Activated CD8-positive, alpha-beta memory T cell treated with anti-CD3 and anti-CD28 coated beads for 48 hours (primary cell): ENCODE data around the gene SIMC1.
"Not testable (repeated sequence)": the region's sequence is repeated elsewhere in the genome, so short reads cannot be mapped to it uniquely, and the experiment has no call there.

ENCODE experiments used
- DNase-seq, 3 experiments: peaks; one replicate each; pipeline ENCODE4 v3.0.0-alpha.2; 2020; ENCODE audit warnings: low read depth in 2 of 3, low spot score in 2 of 3

Gene SIMC1

DNA sequence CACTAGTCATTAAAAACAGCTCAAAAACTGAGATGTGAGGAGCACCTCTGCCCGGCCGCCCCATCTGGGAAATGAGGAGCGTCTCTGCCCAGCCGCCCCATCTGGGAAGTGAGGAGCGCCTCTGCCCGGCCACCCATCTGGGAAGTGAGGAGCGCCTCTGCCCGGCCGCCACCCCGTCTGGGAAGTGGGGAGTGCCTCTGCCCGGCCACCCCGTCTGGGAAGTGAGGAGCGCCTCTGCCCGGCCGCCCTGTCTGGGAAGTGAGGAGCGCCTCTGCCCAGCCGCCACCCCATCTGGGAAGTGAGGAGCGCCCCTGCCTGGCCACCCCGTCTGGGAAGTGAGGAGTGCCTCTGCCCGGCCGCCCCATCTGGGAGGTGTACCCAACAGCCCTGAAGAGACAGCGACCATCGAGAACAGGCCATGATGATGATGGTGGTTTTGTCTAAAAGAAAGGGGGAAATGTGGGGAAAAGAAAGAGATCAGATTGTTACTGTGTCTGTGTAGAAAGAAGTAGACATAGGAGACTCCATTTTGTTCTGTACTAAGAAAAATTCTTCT lies 23.7 kb upstream of the SIMC1 start:
- not testable (repeated sequence) for DNase-seq

DNA sequence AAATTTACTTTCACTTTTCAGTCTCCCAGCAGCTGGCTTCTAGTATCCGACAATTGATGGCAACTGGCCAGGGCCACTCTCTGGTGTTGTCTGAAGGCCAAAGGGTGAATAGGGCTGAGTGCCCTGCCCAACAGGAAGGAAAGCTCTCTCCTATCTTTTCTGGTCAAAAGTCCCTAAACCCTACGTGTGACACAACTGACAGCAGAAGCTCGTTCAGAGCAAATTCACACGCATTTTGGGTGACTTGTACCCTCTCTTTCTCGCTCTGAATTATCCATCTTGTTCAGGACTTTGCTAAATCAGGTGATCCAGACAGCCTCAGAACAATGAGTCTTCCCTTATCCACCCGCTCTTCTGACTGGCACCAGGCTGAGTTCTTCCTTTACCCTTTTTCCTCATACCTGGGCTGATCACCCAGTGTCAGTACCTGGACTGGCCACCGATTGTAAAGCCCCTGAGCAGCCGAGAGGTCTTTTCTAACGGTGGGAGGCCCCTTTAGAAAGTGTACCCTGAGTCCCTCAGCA lies 21.8 kb upstream of the SIMC1 start:
- not testable (repeated sequence) for DNase-seq

DNA sequence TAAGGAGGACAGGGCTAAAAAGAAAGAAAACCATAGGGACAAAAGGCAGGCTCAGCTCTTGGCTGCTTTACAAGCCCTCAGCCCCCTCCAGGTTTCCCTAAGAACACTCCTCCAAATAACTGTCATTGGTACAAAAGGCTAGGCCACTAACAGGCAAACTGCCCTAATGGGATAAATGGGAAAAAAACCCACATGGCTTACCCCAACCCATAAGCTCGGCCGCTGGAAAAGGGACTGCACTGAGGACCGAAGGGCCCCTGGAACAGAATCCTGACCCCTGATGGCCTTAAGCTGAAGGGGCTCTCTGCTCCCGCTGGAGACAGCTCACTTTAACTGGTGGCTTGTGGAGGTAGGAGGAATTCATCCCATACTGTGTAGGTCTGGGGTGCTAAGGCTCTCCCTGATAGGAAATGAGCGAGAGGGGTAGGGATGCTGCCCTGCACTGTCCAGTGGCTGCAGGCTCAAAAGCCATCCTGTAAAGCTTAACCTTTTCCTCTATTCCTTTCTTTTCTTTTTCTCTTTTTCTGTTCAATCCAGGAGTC lies 21.0 kb upstream of the SIMC1 start:
- not testable (repeated sequence) for DNase-seq

DNA sequence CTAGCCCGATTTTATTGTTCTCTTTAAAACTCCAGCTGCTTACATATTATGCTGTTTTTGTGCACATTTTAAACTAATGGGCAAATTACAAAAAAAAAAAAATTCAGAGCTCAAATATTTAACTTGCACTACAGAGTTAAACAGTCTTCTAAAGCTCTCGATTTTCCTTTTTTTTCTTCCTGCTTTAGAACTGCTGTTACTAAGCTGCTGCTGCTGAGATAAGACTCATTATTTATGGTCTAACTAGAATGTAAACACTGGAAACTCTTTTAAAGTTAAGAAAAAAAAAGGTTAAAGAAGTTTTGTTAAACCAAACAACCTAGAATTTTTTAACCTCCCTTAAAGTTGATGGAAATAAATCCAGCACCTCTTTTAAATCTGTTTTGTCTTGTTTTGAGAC lies 20.5 kb upstream of the SIMC1 start:
- DNase-seq: not testable (repeated sequence)

DNA sequence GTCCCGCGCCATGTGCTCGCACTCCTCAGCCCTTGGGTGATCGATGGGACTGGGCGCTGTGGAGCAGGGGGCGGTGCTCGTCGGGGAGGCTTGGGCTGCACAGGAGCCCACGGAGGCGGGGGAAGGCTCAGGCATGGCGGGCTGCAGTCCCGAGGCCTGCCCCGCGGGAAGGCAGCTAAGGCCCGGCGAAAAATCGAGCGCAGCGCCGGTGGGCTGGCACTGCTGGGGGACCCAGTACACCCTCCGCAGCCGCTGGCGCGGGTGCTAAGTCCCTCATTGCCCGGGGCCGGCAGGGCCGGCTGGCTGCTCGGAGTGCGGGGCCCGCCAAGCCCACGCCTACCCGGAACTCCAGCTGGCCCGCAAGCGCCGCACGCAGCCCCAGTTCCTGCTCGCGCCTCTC lies 16.2 kb upstream of the SIMC1 start:
- DNase-seq: not testable (repeated sequence)

DNA sequence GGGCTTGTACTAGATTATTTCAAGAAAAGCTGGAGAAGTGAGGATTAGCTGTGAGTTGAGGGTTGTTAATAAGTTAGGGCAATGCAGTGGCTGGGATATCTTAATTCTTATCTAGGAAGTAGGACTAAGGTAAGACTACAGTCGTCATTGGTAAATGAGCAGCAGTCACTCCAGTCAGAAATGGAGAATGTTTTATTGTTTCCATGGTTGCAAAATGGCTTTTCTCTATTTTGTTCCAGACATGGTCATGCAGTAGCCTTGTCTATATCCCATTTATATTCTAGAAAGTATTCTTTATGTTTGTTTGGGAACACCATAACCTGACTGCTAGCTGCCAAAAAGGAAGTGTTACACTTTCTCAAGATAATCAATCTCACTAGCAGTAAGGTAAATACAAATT lies 9.9 kb upstream of the SIMC1 start:
- DNase-seq: not testable (repeated sequence)

DNA sequence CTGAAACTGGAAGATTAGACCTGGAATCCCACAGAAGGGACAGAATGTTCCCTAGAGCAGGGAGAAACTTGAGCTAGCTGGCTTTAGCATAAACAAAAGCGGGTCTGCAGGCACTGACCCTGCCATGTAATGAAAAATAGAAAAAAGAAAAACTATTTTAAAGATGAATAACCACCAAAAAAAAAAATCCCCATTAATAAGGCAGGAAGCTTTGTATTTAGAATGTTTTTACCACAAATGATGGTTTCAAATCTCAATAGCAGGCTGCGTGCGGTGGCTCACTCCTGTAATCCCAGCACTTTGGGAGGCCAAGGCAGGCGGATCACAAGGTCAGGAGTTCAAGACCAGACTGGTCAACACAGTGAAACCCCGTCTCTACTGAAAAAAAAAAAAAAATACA lies 5.0 kb upstream of the SIMC1 start:
- not testable (repeated sequence) for DNase-seq

DNA sequence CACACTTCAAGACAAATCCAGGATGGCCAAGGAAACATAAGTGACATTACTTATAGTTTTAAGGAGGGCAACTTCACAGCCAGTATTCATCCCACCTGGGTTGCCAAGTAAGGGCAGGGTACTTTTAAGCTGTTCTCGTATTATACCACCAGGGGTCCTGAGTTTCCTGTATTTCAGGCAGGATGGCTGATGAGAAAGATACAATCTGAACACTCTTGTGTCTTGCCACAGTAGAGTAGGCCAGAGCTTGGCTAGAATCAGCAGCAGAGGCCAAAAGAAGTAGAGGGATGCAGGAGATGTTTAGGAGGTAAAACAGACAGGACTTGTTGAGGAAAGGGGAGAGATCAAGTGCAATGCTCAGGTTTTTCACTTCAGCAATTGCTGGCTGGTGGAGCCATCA lies 3.1 kb upstream of the SIMC1 start:
- DNase-seq: not testable (repeated sequence)

DNA sequence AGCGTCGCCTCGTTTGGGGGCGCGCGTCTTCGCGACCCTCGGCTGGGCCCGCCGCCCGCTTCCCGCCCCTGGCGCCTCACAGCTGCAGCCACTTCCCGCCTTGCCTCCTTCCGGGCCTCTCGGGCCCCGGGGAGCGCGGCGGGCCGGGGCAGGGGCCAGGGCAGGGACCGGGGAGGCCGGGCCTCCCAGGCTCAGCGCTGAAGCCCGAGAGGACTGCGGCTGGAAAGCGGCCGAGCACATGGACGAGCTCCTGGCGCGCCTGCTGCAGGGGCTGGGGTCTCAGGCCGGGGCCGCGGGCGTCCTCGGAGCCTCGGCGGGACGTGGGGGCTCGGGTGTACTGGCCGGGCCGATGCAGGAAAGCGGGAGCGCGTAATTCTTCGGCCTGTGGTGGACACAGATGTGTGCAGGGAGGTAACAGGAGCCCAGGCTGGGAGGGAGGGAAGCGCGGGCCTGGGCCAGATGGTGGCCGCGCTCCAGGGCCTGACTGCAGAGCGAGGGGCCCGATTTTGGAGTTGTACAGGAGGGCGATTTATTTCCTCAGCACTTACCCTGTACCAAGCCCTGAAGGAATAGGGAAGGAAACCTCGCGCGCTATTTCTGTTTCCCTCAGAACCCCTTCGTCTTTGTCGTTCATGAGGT lies 540 bp downstream of the SIMC1 start:
- not testable (repeated sequence) for DNase-seq

DNA sequence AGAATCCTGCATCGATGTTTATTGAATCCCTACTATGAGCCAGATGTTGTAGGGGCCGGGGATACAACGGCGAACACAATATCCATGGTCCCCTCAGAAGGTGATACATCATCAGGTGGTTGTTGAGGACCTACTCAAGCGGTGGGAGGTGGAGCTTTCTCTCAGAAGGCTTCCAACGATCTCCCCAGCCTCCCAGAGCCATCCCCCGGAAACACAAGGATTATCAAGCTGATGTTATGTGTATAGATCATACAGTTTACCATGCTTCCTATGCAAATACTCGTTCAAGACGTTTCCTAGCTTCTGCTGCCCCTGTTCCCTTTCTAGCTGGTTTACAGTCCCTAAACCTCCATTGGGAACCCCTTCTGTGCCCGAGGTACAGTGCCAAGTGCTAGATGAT lies 1.1 kb downstream of the SIMC1 start:
- DNase-seq: not testable (repeated sequence)

DNA sequence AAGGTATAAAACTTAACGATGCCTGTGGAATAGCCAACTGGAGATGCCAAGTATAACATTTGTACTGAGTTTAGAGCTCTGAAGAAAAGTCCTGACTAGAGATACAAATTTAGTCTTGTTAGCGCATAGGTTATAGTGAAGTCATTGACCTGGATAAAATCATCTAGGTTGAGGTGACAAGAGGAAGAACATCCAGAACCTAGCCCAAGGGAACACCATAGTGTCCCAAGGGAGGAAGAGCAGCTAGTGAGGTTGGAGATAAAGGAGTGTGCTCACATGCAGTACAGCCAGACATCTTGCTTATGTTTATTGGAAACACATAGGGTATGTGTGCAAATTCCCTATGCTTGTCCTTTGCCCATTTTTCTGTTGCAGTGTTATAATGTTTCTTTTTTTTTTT lies 6.1 kb downstream of the SIMC1 start:
- DNase-seq: not testable (repeated sequence)

DNA sequence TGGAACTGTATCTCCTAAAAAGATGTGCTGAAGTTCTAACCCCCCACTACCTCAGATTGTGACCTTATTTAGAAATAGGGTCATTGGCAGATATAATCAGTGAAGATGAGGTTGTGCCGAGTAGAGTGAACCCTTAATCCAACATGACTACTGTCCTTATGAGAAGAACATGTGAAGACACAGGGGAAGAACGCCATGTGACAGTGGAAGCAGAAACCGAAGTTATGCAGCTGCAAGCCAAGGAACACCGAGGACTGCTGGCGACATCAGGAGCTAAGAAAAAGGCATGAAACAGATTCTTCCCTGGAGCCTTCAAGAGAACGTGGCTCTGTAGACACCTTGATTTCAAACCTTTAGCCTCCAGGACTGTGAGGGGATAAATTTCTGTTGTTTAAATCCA lies 6.8 kb downstream of the SIMC1 start:
- not testable (repeated sequence) for DNase-seq

DNA sequence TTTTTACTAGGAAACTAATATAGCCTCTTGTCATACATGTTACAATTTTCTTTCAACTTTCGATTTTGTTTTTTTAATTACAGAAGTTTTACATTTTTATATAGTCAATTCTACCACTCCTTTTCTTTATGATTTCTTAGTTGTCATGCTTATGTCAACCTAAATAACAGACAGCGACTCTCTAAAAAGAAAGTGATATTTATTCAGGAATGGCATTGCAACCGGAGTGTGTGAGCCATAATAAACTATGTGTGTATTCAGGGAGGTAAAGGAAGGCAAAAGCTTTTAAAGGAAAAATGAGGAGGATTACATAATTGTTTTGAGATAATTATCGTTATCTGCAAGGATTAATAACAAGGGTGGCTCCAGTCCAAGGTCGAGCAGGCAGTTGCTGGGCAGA lies 7.3 kb downstream of the SIMC1 start:
- DNase-seq: not testable (repeated sequence)

DNA sequence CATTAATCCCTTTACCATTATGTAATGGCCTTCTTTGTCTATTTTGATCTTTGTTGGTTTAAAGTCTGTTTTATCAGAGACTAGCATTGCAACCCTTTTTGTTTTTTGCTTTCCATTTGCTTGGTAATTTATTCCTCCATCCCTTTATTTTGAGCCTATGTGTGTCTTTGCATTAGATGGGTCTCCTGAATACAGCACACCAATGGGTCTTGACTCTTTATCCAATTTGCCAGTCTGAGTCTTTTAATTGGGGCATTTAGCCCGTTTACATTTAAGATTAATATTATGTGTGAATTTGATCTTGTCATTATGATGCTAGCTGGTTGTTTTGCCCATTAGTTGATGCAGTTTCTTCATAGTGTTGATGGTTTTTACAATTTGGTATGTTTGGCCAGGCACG lies 12.5 kb downstream of the SIMC1 start:
- DNase-seq: not testable (repeated sequence)

DNA sequence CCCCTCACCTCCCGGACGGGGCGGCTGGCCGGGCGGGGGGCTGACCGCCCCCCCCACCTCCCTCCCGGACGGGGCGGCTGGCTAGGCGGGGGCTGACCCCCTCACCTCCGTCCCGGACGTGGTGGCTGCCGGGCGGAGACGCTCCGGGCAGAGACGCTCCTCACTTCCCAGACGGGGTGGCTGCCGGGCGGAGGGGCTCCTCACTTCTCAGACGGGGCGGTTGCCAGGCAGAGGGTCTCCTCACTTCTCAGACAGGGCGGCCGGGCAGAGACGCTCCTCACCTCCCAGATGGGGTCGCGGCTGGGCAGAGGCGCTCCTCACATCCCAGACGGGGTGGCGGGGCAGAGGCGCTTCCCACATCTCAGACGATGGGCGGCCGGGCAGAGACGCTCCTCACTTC lies 13.9 kb downstream of the SIMC1 start:
- not testable (repeated sequence) for DNase-seq

DNA sequence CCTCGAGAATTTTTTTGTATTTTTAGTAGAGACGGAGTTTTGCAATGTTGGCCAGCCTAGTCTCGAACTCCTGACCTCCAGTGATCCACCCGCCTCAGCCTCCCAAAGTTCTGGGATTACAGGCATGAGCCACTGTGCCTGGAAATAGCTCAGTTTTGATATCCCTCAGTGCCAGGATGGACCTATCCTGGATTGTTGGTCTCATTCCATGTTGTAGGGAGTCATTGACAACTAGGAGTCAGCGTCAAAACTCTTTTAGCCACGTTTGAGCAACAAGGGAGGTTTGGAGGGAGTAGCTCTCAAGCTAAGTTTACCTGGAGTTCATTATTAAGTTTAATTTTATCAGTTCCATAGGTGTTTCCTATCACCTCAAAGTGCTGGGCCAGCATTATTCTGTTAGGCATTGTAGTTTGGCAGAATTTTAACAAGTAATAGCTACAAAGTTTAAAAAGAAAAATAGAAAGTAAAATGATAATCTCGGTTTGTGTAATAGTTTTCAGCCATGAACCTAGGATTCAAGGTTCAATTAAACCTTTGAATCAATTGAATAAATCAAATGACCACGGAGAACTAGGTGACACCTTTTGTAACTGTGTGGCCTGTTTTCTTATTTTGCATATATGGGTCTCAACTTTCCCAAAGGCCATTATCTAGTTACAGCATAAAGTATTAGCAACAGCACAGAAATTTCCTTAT lies 15.3 kb downstream of the SIMC1 start:
- DNase-seq: not testable (repeated sequence)

DNA sequence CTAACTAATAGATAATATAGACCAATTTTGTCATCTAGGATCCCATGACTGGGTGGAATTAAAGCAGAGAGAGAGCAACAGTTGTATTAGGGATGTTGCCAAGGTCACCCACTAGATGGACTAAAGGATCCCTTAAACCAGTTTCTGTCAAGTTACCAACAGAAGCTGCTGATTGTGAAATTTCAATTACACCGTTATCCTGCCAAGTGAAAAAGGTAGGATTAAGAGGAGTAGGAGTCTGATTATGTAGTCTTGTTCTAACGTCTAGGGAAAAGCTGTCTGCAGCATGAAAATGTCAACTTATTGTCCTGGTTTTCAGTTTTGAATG lies 15.8 kb downstream of the SIMC1 start:
- not testable (repeated sequence) for DNase-seq

DNA sequence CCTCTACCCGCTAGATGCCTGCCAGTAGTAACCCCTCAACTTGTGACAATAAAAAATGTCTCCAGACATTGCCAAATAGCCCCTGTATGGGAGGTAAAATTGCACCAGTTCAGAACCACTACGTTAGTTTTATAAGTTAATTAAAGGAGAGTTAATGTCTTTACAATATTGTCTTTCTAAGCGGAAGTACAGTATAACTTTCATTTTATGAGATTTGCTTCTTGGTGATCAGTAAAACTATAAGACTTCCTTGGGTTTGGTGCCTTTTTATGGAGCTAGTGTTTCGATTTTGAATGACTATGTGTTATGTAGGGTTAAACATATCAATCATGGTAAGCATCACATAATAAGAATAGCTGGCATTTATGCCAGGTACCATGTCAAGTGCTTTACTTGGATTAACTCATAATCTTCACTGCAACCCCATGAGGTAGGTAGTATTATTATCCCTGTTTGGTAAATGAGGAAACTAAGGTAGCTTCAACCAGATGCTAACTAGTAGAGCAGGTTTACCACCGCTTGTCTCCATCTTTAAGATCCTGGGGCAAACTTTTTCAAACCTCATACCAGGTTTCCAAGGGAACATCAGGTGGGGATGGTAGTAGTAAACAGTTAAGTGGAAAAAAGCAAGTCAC lies 19.8 kb downstream of the SIMC1 start:
- DNase-seq: not testable (repeated sequence)

DNA sequence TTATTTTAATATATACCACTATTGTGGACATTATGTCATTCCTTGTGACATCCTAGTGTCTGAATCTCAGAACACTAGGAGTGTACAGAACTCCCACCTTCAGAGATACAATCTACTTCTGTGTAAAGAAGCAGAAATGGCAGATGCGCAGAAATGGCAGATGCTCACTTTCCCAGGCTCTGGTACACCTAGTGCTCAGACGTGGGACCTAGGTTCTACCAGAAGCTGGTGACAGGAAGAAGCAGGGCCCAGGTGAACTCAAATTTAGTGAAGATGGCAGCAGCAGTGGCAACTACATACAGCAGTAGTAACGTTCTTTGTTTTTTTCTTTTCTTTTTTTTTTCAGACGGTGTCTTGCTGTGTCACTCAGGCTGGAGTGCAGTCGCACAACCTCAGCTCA lies 22.5 kb downstream of the SIMC1 start:
- DNase-seq: not testable (repeated sequence)

DNA sequence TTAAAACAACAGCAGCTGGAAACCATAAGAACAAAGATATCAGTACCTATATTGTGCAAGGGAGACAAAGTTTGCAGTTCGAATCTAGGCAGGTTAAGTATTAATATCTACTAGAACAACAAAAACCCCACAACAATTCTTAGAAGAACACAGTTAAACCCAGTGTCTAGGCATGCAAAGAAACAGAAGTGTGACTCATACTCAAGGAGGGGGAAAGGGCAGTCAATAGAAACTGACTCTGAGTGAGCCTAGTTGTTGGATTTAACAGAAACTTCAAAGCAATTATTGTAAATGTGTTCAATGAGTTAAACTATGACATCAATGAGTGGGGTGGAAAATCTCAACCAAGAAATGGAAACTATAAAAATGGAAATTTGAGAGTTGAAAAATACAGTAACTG lies 28.2 kb downstream of the SIMC1 start:
- not testable (repeated sequence) for DNase-seq

DNA sequence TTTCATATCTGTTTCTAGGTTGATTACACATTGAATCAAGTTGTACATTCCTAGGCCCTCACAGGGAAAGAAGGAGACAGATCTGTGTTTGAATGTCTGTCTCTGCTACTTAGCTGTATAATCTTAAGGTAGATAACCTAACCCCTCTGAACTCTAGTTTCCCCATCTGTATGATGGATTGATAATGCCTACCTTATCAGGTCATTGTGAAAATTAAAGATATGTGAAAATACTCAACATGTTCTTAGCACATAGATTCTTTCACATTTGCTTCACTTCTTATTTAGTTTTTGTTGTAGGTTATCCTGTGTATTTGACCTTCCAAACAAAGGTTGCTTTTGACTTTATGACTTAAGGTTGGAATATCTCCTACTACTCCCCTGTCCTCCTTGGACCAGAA lies 50.8 kb downstream of the SIMC1 start:
- DNase-seq: not testable (repeated sequence)
